ENCODE data around the gene CRELD2.

The CRELD2 gene

GRCh38 chr22:49907807-49908206 is 10.6 kb upstream of the CRELD2 start:
- Histone ChIP-seq H3K27me3 (ENCODE audit: insufficient read depth, poor library complexity, severe bottlenecking) (no peaks in the 10 kb centered on the region), H3K4me1 (ENCODE audit: insufficient read depth, poor library complexity, severe bottlenecking) (no peaks in the 10 kb centered on the region), H3K4me3 (ENCODE audit: severe bottlenecking) (no peak overlapping the region), H3K27ac (ENCODE audit: poor library complexity, severe bottlenecking) (no peak overlapping the region), H3K9me3 (ENCODE audit: severe bottlenecking) (no peaks in the 10 kb centered on the region), H3K36me3 (ENCODE audit: low read depth) (peaks cover 71% of the 10 kb centered on the region)
- no peak for DNase-seq (ENCODE audit: low spot score)
- TF ChIP-seq CTCF (IDR thresholded peaks at IDR 0.05; ENCODE audit: poor library complexity, severe bottlenecking) = no peak
- no peak for ATAC-seq (ENCODE audit: low read depth)

GRCh38 chr22:49909476-49910205 is 8.8 kb upstream of the CRELD2 start:
- H3K4me1 ChIP-seq (ENCODE audit: insufficient read depth, poor library complexity, severe bottlenecking) = no peaks in the 10 kb centered on the region
- TF ChIP-seq CTCF (IDR thresholded peaks at IDR 0.05; ENCODE audit: poor library complexity, severe bottlenecking) = no peak
- no peak for ATAC-seq (ENCODE audit: low read depth)

GRCh38 chr22:49910229-49911155 is 7.9 kb upstream of the CRELD2 start:
- no peaks in the 10 kb centered on the region for H3K9me3 ChIP-seq (ENCODE audit: severe bottlenecking)
- no peak for TF ChIP-seq CTCF (IDR thresholded peaks at IDR 0.05; ENCODE audit: poor library complexity, severe bottlenecking)
- H3K27ac ChIP-seq (ENCODE audit: poor library complexity, severe bottlenecking) = no peak overlapping the region
- H3K27me3 ChIP-seq (ENCODE audit: insufficient read depth, poor library complexity, severe bottlenecking) = no peaks in the 10 kb centered on the region
- ATAC-seq (ENCODE audit: low read depth) (no peak), DNase-seq (ENCODE audit: low spot score) (no peak)
- H3K4me3 ChIP-seq (ENCODE audit: severe bottlenecking) = no peak overlapping the region
- peaks cover 74% of the 10 kb centered on the region for H3K36me3 ChIP-seq (ENCODE audit: low read depth)
- no peaks in the 10 kb centered on the region for H3K4me1 ChIP-seq (ENCODE audit: insufficient read depth, poor library complexity, severe bottlenecking)

More at GRCh38 chr22:49909476-49910205, 8.8 kb upstream of the CRELD2 start:
- Histone ChIP-seq H3K27me3 (ENCODE audit: insufficient read depth, poor library complexity, severe bottlenecking) (no peaks in the 10 kb centered on the region), H3K9me3 (ENCODE audit: severe bottlenecking) (no peaks in the 10 kb centered on the region), H3K36me3 (ENCODE audit: low read depth) (peaks cover 70% of the 10 kb centered on the region), H3K4me3 (ENCODE audit: severe bottlenecking) (no peak overlapping the region), H3K27ac (ENCODE audit: poor library complexity, severe bottlenecking) (no peak overlapping the region)
- DNase-seq (ENCODE audit: low spot score) = no peak

GRCh38 chr22:49911881-49912625 is 6.4 kb upstream of the CRELD2 start:
- H3K4me3 ChIP-seq (ENCODE audit: severe bottlenecking) = no peak overlapping the region
- no peak for DNase-seq (ENCODE audit: low spot score)
- no peak overlapping the region for H3K27ac ChIP-seq (ENCODE audit: poor library complexity, severe bottlenecking)
- no peak for TF ChIP-seq CTCF (IDR thresholded peaks at IDR 0.05; ENCODE audit: poor library complexity, severe bottlenecking)
- H3K9me3 ChIP-seq (ENCODE audit: severe bottlenecking) = no peaks in the 10 kb centered on the region
- no peak for ATAC-seq (ENCODE audit: low read depth)
- H3K36me3 ChIP-seq (ENCODE audit: low read depth) = peaks cover 79% of the 10 kb centered on the region
- H3K27me3 ChIP-seq (ENCODE audit: insufficient read depth, poor library complexity, severe bottlenecking) = no peaks in the 10 kb centered on the region
- no peaks in the 10 kb centered on the region for H3K4me1 ChIP-seq (ENCODE audit: insufficient read depth, poor library complexity, severe bottlenecking)
